Activated CD8-positive, alpha-beta T cell treated with anti-CD3 and anti-CD28 coated beads for 36 hours (primary cell): ENCODE data around the gene SLC4A8. TPM values are rescaled to one million over a fixed set of nuclear protein-coding genes. Genes with fewer than 3 reads are reported as not detected.

ENCODE experiments used
- ATAC-seq: fragments of 200-7000 bp; cut with Tn5 transposase; one replicate; pipeline ENCODE4 v1.10.0; 2021; ENCODE audit warnings: mild to moderate bottlenecking, moderate library complexity
- CTCF ChIA-PET: fragments of 350-600 bp; sonication (Branson Sonifier 250); formaldehyde crosslinking; loops from one replicate; lab custom pipeline; 2021; ENCODE audit warnings: antibody characterized with exemption; lab: Charles Lee
- POLR2A ChIA-PET: fragments of 350-600 bp; sonication (Branson Sonifier 250); formaldehyde crosslinking; loops from one replicate; lab custom pipeline; 2021; ENCODE audit warnings: antibody characterized with exemption; lab: Charles Lee
- DNase-seq: peaks from one replicate; pipeline ENCODE4 v3.0.0-alpha.2; 2020
- H3K27ac Mint-ChIP-seq: one replicate; pipeline ENCODE4 v1.8.0; 2021; ENCODE audit warnings: mild to moderate bottlenecking, mixed read lengths
- H3K27me3 Mint-ChIP-seq: one replicate; pipeline ENCODE4 v1.8.0; 2021; ENCODE audit warnings: mixed read lengths
- H3K36me3 Mint-ChIP-seq: one replicate; pipeline ENCODE4 v1.8.0; 2021; ENCODE audit warnings: low read depth, mixed read lengths
- H3K4me1 Mint-ChIP-seq: one replicate; pipeline ENCODE4 v1.8.0; 2021; ENCODE audit warnings: low read depth, mixed read lengths
- H3K4me3 Mint-ChIP-seq: one replicate; pipeline ENCODE4 v1.8.0; 2021; ENCODE audit warnings: mild to moderate bottlenecking, moderate library complexity, mixed read lengths
- H3K9me3 Mint-ChIP-seq: one replicate; pipeline ENCODE4 v1.8.0; 2021; ENCODE audit warnings: mixed read lengths
- intact Hi-C: fragments of 100-400 bp; cut with micrococcal nuclease; formaldehyde crosslinking; loops from one replicate; pipeline ENCODE4 v1.10.0; 2022
- total RNA-seq, 2 experiments: library from RNA; stranded (reverse); gene quantifications; one replicate each; pipeline ENCODE4 v1.2.3, GENCODE V29; 2021
- TF ChIP-seq, protein P1 (sequence below): fragments of 200-600 bp; IDR thresholded peaks from one replicate; pipeline ENCODE4 v1.8.0; 2022; ENCODE audit warnings: antibody characterized with exemption, mild to moderate bottlenecking

SLC4A8 gene
- total RNA-seq, 2 experiments from 2014 or later: 1.1 to 2.7 TPM

DNA sequence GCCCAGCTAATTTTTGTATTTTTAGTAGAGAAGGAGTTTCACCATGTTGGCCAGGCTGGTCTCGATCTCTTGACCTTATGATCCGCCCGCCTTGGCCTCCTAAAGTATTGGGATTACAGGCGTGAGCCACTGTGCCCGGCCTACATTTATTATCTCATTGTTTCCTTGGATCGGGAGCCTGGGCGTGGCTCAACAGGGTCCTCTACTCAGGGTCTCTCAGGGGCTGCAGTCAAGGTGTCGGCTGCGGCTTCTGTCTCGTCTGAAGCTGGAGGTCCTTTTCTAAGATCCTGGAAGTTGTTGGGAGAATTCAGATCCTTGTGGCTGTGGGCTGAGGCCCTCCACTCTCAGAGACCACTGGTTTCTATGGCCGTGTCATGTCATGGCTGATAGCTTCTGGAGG lies 100.9 kb downstream of the SLC4A8 start:
- H3K27ac Mint-ChIP-seq: no peak overlapping the region

DNA sequence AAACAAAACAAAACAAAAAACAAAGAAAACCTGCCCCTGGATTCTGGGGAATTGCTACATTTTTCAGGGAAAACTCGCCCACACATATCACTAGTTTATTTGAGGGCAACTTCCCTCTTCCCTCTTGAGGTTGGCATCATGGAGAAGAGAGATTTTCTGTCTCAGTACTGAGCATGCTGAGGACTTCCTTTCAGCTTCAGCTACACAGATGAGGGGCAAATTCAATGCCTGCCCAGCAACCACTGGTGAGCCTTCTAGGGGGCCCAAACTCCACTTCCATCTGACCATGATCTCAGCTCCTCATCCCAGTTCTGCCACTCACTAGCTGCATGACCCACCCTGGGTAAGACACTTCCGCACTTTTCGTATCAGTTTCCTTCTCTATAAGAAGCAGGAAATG lies 103.3 kb downstream of the SLC4A8 start:
- Mint-ChIP-seq H3K27me3 (no peaks in the 10 kb centered on the region), H3K4me3 (no peak overlapping the region), H3K4me1 (no peaks in the 10 kb centered on the region), H3K27ac (no peak overlapping the region), H3K36me3 (no peaks in the 10 kb centered on the region), H3K9me3 (no peaks in the 10 kb centered on the region)
- intact Hi-C loops: no loop called here
- CTCF ChIA-PET: interaction anchor here (1.4 to 9.2 kb wide), 3 partner anchors 9 to 347 kb away, joined by 3 to 170 read pairs (median 8); partner anchors contain the start of gene SLC4A8
- TF ChIP-seq, protein P1, sequence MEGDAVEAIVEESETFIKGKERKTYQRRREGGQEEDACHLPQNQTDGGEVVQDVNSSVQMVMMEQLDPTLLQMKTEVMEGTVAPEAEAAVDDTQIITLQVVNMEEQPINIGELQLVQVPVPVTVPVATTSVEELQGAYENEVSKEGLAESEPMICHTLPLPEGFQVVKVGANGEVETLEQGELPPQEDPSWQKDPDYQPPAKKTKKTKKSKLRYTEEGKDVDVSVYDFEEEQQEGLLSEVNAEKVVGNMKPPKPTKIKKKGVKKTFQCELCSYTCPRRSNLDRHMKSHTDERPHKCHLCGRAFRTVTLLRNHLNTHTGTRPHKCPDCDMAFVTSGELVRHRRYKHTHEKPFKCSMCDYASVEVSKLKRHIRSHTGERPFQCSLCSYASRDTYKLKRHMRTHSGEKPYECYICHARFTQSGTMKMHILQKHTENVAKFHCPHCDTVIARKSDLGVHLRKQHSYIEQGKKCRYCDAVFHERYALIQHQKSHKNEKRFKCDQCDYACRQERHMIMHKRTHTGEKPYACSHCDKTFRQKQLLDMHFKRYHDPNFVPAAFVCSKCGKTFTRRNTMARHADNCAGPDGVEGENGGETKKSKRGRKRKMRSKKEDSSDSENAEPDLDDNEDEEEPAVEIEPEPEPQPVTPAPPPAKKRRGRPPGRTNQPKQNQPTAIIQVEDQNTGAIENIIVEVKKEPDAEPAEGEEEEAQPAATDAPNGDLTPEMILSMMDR: no peak
- DNase-seq (no peak), ATAC-seq (no peak)
- POLR2A ChIA-PET: no interaction called here

More for the DNA sequence above, 100.9 kb downstream of the SLC4A8 start:
- ChIA-PET POLR2A (no interaction called here), CTCF (interaction anchor here (9.2 kb wide), 1 partner anchor 104 kb away, joined by 170 read pairs; the partner anchor contains the start of gene SLC4A8)
- H3K4me1 Mint-ChIP-seq: no peaks in the 10 kb centered on the region
- intact Hi-C loops: no loop called here
- no peaks in the 10 kb centered on the region for H3K27me3 Mint-ChIP-seq
- ATAC-seq: no peak
- no peaks in the 10 kb centered on the region for H3K36me3 Mint-ChIP-seq
- no peak overlapping the region for H3K4me3 Mint-ChIP-seq
- DNase-seq: no peak
- TF ChIP-seq, protein P1: no peak
- H3K9me3 Mint-ChIP-seq: no peaks in the 10 kb centered on the region

DNA sequence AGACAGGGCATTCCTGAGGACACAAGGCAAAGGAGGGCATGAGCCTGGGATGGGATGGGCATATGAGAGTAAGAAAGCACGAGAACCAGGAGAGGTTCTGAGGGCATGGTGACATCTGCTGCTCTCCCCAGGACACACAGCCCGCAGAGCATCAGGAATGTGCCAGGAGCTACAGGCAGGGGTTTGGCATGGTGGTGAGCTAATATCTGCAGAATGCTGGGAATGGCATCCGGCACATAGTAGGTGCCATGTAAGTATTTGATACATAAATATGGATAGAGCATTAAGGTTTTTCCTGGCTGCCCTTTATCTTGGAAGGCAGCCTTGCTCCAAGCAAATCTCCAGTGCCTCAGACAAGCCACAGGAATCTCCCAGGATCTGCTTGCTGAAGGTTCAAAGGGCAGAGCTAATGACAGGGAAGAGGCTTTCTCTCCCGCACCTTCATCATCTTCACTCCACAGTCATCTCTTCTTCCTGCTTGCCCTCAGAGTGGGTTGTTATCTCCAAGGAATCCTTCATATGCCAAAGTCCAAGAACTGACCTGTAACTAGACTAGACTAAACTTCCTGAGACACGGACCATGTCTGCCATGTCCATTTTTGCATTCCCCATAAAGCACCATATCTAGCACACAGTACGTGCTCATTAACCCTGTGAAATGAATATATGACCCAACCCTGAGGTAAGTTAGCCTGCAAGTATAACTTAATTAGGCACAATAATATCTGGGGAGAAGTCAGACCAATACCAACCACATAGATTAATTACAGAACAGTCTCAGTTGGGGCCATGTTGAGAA lies 104.4 kb downstream of the SLC4A8 start:
- H3K27me3 Mint-ChIP-seq: no peaks in the 10 kb centered on the region
- H3K4me3 Mint-ChIP-seq: no peak overlapping the region
- POLR2A ChIA-PET: no interaction called here
- H3K9me3 Mint-ChIP-seq: no peaks in the 10 kb centered on the region
- DNase-seq (no peak), ATAC-seq (no peak)
- CTCF ChIA-PET: interaction anchor here (1.4 to 9.2 kb wide), 3 partner anchors 8 to 346 kb away, joined by 3 to 170 read pairs (median 8); partner anchors contain the start of gene SLC4A8
- no peak overlapping the region for H3K27ac Mint-ChIP-seq
- no peaks in the 10 kb centered on the region for H3K36me3 Mint-ChIP-seq
- intact Hi-C loops: no loop called here
- TF ChIP-seq, protein P1: no peak
- no peaks in the 10 kb centered on the region for H3K4me1 Mint-ChIP-seq

DNA sequence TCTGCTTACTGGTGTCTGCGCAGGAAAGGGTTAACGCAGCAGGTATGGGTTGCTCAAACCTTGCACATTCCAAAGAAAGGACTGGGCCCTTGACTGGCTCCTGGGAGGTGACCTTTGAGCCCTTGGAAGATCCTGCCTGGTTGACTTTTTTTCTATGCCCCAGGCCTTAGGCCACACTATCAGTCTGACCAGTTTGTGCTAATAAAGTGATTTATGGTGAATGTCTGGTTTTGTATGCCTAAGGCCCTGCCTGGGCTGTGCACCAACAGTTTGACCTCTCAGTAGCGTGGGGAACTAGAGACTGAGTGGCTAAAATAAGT lies 105.0 kb downstream of the SLC4A8 start:
- H3K4me1 Mint-ChIP-seq: no peaks in the 10 kb centered on the region
- CTCF ChIA-PET: interaction anchor here (1.4 to 9.2 kb wide), 3 partner anchors 7 to 346 kb away, joined by 3 to 170 read pairs (median 30); partner anchors contain the start of gene SLC4A8
- ATAC-seq (no peak), DNase-seq (no peak)
- intact Hi-C loops: no loop called here
- no peaks in the 10 kb centered on the region for H3K9me3 Mint-ChIP-seq
- no peak overlapping the region for H3K27ac Mint-ChIP-seq
- no peaks in the 10 kb centered on the region for H3K36me3 Mint-ChIP-seq
- no peaks in the 10 kb centered on the region for H3K27me3 Mint-ChIP-seq
- no peak overlapping the region for H3K4me3 Mint-ChIP-seq
- POLR2A ChIA-PET: no interaction called here
- TF ChIP-seq, protein P1: no peak

DNA sequence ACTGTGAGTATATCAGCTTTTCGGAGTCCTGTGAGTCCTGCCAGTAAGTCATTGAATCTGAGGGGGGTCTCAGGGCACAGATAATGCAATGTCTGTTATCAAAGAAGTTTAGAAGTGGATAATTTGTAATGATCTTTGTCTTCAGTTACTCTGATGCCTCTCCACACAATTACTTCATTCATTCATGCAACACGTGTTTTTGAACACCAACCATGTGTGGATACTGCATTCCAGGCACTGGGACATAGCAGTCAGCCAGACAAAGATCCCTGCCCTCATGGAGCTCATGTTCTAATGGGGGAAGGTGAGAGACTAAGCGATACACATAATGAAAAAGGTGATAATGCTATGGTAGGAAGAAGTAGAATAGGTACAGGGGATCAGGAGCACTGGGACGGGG lies 105.6 kb downstream of the SLC4A8 start:
- POLR2A ChIA-PET: interaction anchor here (1.5 kb wide), 1 partner anchor 118 kb away, joined by 3 read pairs; no protein-coding TSS in a partner anchor
- ATAC-seq (no peak), DNase-seq (no peak)
- Mint-ChIP-seq H3K27me3 (no peaks in the 10 kb centered on the region), H3K36me3 (no peaks in the 10 kb centered on the region), H3K4me3 (no peak overlapping the region), H3K4me1 (no peaks in the 10 kb centered on the region), H3K9me3 (no peaks in the 10 kb centered on the region), H3K27ac (no peak overlapping the region)
- CTCF ChIA-PET: interaction anchor here (0.6 to 9.2 kb wide), 4 partner anchors 8 to 294 kb away, joined by 3 to 170 read pairs (median 16); partner anchors contain the start of gene SLC4A8
- TF ChIP-seq, protein P1: no peak
- intact Hi-C loops: no loop called here
